ENCODE results near the gene CD1B.
"Not testable (repeated sequence)": the region's sequence is repeated elsewhere in the genome, so short reads cannot be mapped to it uniquely, and the experiment has no call there.

The CD1B gene

GRCh38 chr1:158357441-158357840 lies 26.1 kb upstream of the CD1B start:
- no peak for DNase-seq (ENCODE audit: extremely low spot score)
- ChIA-PET CTCF (no interaction called here), POLR2A (no interaction called here)
- TF ChIP-seq SUZ12 (IDR thresholded peaks at IDR 0.05) (no peak), SP1 (IDR thresholded peaks at IDR 0.05) (no peak), TARDBP (IDR thresholded peaks at IDR 0.05) (no peak), BHLHE40 (IDR thresholded peaks at IDR 0.05; ENCODE audit: borderline replicate concordance) (no peak), HDGF (IDR thresholded peaks at IDR 0.05; ENCODE audit: borderline replicate concordance) (no peak), PKNOX1 (IDR thresholded peaks at IDR 0.05) (no peak), CTBP1 (IDR thresholded peaks at IDR 0.05; ENCODE audit: borderline replicate concordance) (no peak), ARNT (IDR thresholded peaks at IDR 0.05) (no peak), ZNF384 (IDR thresholded peaks at IDR 0.05) (no peak), ELF4 (IDR thresholded peaks at IDR 0.05) (no peak), FOXK2 (IDR thresholded peaks at IDR 0.05) (no peak), L3MBTL2 (conservative IDR thresholded peaks at IDR 0.05) (no peak), NFRKB (IDR thresholded peaks at IDR 0.05) (no peak), FOXM1 (IDR thresholded peaks at IDR 0.05; ENCODE audit: borderline replicate concordance) (no peak), LEF1 (IDR thresholded peaks at IDR 0.05; ENCODE audit: borderline replicate concordance) (no peak), FOXA1 (IDR thresholded peaks at IDR 0.05) (no peak)

- ChIA-PET POLR2A (no interaction called here), CTCF (no interaction called here)
- TF ChIP-seq ARNT (IDR thresholded peaks at IDR 0.05) (no peak), L3MBTL2 (conservative IDR thresholded peaks at IDR 0.05) (no peak), BHLHE40 (IDR thresholded peaks at IDR 0.05; ENCODE audit: borderline replicate concordance) (no peak), SUZ12 (IDR thresholded peaks at IDR 0.05) (no peak), FOXM1 (IDR thresholded peaks at IDR 0.05; ENCODE audit: borderline replicate concordance) (no peak), HDGF (IDR thresholded peaks at IDR 0.05; ENCODE audit: borderline replicate concordance) (no peak), ZNF384 (IDR thresholded peaks at IDR 0.05) (no peak), FOXA1 (IDR thresholded peaks at IDR 0.05) (no peak), CTBP1 (IDR thresholded peaks at IDR 0.05; ENCODE audit: borderline replicate concordance) (no peak), ELF4 (IDR thresholded peaks at IDR 0.05) (no peak), PKNOX1 (IDR thresholded peaks at IDR 0.05) (no peak), SP1 (IDR thresholded peaks at IDR 0.05) (no peak), NFRKB (IDR thresholded peaks at IDR 0.05) (no peak), TARDBP (IDR thresholded peaks at IDR 0.05) (no peak), LEF1 (IDR thresholded peaks at IDR 0.05; ENCODE audit: borderline replicate concordance) (no peak), FOXK2 (IDR thresholded peaks at IDR 0.05) (no peak)
- DNase-seq (ENCODE audit: extremely low spot score) = no peak
Measured at GRCh38 chr1:158356616-158357015, 25.3 kb upstream of the CD1B start.

- DNase-seq (ENCODE audit: extremely low spot score) = no peak
- no peak for TF ChIP-seq FOXM1 (IDR thresholded peaks at IDR 0.05; ENCODE audit: borderline replicate concordance)
- TF ChIP-seq BHLHE40 (IDR thresholded peaks at IDR 0.05; ENCODE audit: borderline replicate concordance) = no peak
- no peak for TF ChIP-seq PKNOX1 (IDR thresholded peaks at IDR 0.05)
- no peak for TF ChIP-seq LEF1 (IDR thresholded peaks at IDR 0.05; ENCODE audit: borderline replicate concordance)
- TF ChIP-seq TARDBP (IDR thresholded peaks at IDR 0.05) = no peak
- no peak for TF ChIP-seq ARNT (IDR thresholded peaks at IDR 0.05)
- no peak for TF ChIP-seq SUZ12 (IDR thresholded peaks at IDR 0.05)
- no peak for TF ChIP-seq CTBP1 (IDR thresholded peaks at IDR 0.05; ENCODE audit: borderline replicate concordance)
- no peak for TF ChIP-seq FOXA1 (IDR thresholded peaks at IDR 0.05)
- no peak for TF ChIP-seq HDGF (IDR thresholded peaks at IDR 0.05; ENCODE audit: borderline replicate concordance)
- no peak for TF ChIP-seq FOXK2 (IDR thresholded peaks at IDR 0.05)
- no peak for TF ChIP-seq NFRKB (IDR thresholded peaks at IDR 0.05)
- no peak for TF ChIP-seq SP1 (IDR thresholded peaks at IDR 0.05)
- TF ChIP-seq L3MBTL2 (conservative IDR thresholded peaks at IDR 0.05) = no peak
- POLR2A ChIA-PET = no interaction called here
- CTCF ChIA-PET = no interaction called here
Measured at GRCh38 chr1:158355773-158356285, 24.5 kb upstream of the CD1B start.

- POLR2A ChIA-PET = no interaction called here
- TF ChIP-seq SUZ12 (IDR thresholded peaks at IDR 0.05) (no peak), SP1 (IDR thresholded peaks at IDR 0.05) (no peak), ELF4 (IDR thresholded peaks at IDR 0.05) (no peak), FOXM1 (IDR thresholded peaks at IDR 0.05; ENCODE audit: borderline replicate concordance) (no peak), ARNT (IDR thresholded peaks at IDR 0.05) (no peak), TARDBP (IDR thresholded peaks at IDR 0.05) (no peak), FOXK2 (IDR thresholded peaks at IDR 0.05) (no peak), ZNF384 (IDR thresholded peaks at IDR 0.05) (no peak), BHLHE40 (IDR thresholded peaks at IDR 0.05; ENCODE audit: borderline replicate concordance) (no peak), L3MBTL2 (conservative IDR thresholded peaks at IDR 0.05) (no peak), PKNOX1 (IDR thresholded peaks at IDR 0.05) (no peak)
- CTCF ChIA-PET = no interaction called here
- DNase-seq (ENCODE audit: extremely low spot score) = no peak
Measured at GRCh38 chr1:158354255-158354654, 22.9 kb upstream of the CD1B start.

- no peak for DNase-seq (ENCODE audit: extremely low spot score)
- ChIA-PET CTCF (no interaction called here), POLR2A (no interaction called here)
Measured at GRCh38 chr1:158353303-158354075, 22.2 kb upstream of the CD1B start, which contains the start of gene CD1E. Gene CD1E, plus strand, starts transcription at chr1:158353894. Its CDS starts 95 bp downstream, at chr1:158353989.

GRCh38 chr1:158348946-158349345 lies 17.6 kb upstream of the CD1B start:
- CTCF ChIA-PET, POLR2A ChIA-PET: not testable (repeated sequence)

More at GRCh38 chr1:158353303-158354075, 22.2 kb upstream of the CD1B start, which contains the start of gene CD1E:
- TF ChIP-seq FOXA1 (IDR thresholded peaks at IDR 0.05) (no peak), SP1 (IDR thresholded peaks at IDR 0.05) (no peak), PKNOX1 (IDR thresholded peaks at IDR 0.05) (no peak)

GRCh38 chr1:158336413-158336812 lies 5.1 kb upstream of the CD1B start:
- DNase-seq (ENCODE audit: extremely low spot score); POLR2A ChIA-PET; CTCF ChIA-PET: not testable (repeated sequence)

More at GRCh38 chr1:158348946-158349345, 17.6 kb upstream of the CD1B start:
- not testable (repeated sequence) for DNase-seq (ENCODE audit: extremely low spot score)
